Measurements from ENCODE around the gene IPCEF1. TPM values are rescaled to one million over a fixed set of nuclear protein-coding genes. Genes with fewer than 3 reads are reported as not detected.

Gene IPCEF1
- polyA plus RNA-seq, 1 experiment, result 0.35 TPM

DNA sequence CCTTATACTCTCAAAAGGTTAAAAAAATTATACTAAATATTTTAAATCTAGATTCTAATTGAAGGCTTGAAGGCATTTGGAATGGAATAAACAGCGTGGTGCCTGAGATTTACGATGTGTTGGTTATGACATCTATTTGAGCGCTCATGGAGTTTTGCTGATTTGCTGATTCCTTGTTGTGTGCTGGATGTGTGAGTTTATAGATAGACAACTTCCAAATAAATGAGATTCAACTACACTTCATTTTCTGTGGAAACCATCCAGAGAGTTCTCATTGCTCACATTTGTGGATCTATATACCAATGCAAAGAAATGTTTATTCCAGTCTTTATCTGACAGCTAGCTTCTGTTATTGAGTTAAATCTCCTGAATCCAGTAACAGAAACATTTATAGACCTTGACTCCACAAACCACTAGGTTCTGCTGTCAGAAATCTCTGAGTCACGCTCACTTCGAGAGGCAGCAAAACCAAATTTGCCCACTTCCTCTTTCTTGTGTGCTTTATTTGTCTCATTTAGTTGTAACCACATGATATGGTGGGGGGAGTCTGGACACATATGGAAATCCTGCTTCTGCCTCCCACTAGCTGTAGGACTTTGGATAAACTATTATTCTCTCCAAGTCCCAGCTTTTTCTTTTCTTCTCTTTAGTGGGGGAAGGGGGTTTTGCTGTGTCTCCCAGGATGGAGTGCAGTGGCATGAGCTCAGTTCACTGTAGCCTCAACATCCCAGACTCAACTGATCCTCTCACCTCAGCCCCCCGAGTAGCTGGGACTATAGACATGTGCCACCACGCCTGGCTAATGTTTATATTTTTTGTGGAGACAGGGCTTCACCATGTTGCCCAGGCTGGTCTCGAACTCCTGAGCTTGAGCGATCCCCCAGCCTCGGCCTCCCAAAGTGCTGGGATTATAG lies 54.5 kb downstream of the IPCEF1 start:
- POLR2A ChIA-PET, result interaction anchor here (1.6 kb wide), 1 partner anchor 9 kb away, joined by 10 read pairs; no protein-coding TSS in a partner anchor

DNA sequence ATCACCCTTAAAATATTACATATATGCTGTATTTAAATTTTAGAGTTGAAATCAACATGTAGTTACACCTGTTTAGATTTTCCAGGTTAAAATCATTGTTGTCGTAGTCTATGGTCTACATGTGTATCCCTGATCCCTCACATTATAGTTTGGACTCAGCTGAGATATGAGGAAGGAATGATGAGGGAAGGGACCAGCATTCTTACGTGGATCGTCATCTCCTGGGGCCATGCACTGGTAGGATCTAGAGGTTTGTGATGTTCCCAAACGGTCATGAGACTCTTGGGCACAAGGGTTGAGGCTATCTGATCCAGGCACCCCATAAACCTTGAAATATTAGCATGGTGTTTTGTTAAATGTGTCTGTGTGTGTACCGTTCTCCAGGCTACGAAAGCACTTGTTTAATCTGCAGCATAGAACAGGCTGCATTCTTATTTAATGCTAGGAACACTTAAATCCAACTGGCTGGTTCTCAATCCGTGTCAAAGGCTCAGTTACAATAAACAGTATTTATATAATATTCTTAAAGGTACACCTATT lies 55.4 kb downstream of the IPCEF1 start:
- POLR2A ChIA-PET, result no interaction called here
- no peaks in the 10 kb centered on the region for H3K27me3 ChIP-seq (ENCODE audit: control insufficient read depth, insufficient read depth, low read length)
- H3K27ac ChIP-seq (ENCODE audit: low read depth, low read length), result peak overlapping the region; percentile 60
- CTCF ChIA-PET, result no interaction called here
- no peaks in the 10 kb centered on the region for H3K9me3 ChIP-seq (ENCODE audit: control insufficient read depth, insufficient read depth, low read length)
- TF ChIP-seq, protein P1, sequence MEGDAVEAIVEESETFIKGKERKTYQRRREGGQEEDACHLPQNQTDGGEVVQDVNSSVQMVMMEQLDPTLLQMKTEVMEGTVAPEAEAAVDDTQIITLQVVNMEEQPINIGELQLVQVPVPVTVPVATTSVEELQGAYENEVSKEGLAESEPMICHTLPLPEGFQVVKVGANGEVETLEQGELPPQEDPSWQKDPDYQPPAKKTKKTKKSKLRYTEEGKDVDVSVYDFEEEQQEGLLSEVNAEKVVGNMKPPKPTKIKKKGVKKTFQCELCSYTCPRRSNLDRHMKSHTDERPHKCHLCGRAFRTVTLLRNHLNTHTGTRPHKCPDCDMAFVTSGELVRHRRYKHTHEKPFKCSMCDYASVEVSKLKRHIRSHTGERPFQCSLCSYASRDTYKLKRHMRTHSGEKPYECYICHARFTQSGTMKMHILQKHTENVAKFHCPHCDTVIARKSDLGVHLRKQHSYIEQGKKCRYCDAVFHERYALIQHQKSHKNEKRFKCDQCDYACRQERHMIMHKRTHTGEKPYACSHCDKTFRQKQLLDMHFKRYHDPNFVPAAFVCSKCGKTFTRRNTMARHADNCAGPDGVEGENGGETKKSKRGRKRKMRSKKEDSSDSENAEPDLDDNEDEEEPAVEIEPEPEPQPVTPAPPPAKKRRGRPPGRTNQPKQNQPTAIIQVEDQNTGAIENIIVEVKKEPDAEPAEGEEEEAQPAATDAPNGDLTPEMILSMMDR (IDR thresholded peaks at IDR 0.05; ENCODE audit: low read depth, low read length), result no peak
- no peak overlapping the region for H3K4me3 ChIP-seq (ENCODE audit: low read depth, low read length)
- DNase-seq (ENCODE audit: low read depth, low spot score), result no peak

More for the DNA sequence above, 54.5 kb downstream of the IPCEF1 start:
- no peaks in the 10 kb centered on the region for H3K9me3 ChIP-seq (ENCODE audit: control insufficient read depth, insufficient read depth, low read length)
- H3K27me3 ChIP-seq (ENCODE audit: control insufficient read depth, insufficient read depth, low read length), result no peaks in the 10 kb centered on the region
- peak; percentile 87 for DNase-seq (ENCODE audit: low read depth, low spot score)
- peak overlapping the region; percentile 63 for H3K27ac ChIP-seq (ENCODE audit: low read depth, low read length)
- no peak overlapping the region for H3K4me3 ChIP-seq (ENCODE audit: low read depth, low read length)
- CTCF ChIA-PET, result interaction anchor here (0.9 kb wide), 1 partner anchor 17 kb away, joined by 3 read pairs; no protein-coding TSS in a partner anchor
- TF ChIP-seq, protein P1 (IDR thresholded peaks at IDR 0.05; ENCODE audit: low read depth, low read length), result no peak

DNA sequence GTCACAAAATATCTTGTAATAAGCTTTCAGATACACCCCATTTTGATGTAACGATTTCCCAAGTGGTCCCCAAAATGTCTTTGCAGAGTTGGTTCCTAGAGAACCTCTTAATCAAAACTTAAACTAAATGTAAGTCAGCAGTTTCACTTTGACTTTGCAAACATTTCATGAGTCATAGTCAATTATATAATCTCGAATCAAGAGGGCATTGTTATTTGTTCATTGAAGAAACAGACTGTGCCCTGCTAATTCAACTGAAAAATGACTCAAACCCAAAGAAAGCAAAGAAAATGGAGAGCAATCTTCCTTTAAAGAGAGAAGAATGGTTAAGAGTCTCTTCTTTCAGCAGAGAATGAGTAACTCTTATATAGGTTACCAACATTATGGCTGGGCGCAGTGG lies 58.3 kb downstream of the IPCEF1 start:
- Histone ChIP-seq H3K27me3 (ENCODE audit: control insufficient read depth, insufficient read depth, low read length) (no peaks in the 10 kb centered on the region), H3K9me3 (ENCODE audit: control insufficient read depth, insufficient read depth, low read length) (no peaks in the 10 kb centered on the region), H3K4me3 (ENCODE audit: low read depth, low read length) (no peak overlapping the region), H3K27ac (ENCODE audit: low read depth, low read length) (no peak overlapping the region)
- CTCF ChIA-PET, result no interaction called here
- DNase-seq (ENCODE audit: low read depth, low spot score), result no peak
- POLR2A ChIA-PET, result no interaction called here
- TF ChIP-seq, protein P1 (IDR thresholded peaks at IDR 0.05; ENCODE audit: low read depth, low read length), result no peak

DNA sequence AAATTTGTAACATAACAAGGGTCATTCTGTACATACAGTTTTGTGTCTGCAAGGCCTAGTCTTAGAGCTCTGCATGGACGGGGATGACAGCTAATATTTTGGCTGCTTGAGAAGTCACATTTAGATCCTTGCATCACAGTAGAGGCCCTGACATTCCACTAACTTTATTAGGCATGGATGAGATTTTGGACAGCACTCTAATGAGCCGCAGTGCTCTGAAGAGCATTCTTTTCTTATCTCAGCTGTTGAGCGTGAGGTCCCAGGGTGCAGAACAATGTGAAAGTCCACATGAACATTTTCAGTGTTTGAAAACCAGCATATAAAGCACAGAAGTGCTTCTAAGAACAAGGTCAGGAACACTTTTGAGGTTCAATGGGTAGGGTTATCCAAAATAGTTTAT lies 58.9 kb downstream of the IPCEF1 start:
- DNase-seq (ENCODE audit: low read depth, low spot score), result no peak
- TF ChIP-seq, protein P1 (IDR thresholded peaks at IDR 0.05; ENCODE audit: low read depth, low read length), result no peak
- Histone ChIP-seq H3K9me3 (ENCODE audit: control insufficient read depth, insufficient read depth, low read length) (no peaks in the 10 kb centered on the region), H3K27me3 (ENCODE audit: control insufficient read depth, insufficient read depth, low read length) (no peaks in the 10 kb centered on the region), H3K4me3 (ENCODE audit: low read depth, low read length) (no peak overlapping the region), H3K27ac (ENCODE audit: low read depth, low read length) (no peak overlapping the region)
- ChIA-PET CTCF (interaction anchor here (0.6 kb wide), 1 partner anchor 24 kb away, joined by 6 read pairs; no protein-coding TSS in a partner anchor), POLR2A (no interaction called here)

DNA sequence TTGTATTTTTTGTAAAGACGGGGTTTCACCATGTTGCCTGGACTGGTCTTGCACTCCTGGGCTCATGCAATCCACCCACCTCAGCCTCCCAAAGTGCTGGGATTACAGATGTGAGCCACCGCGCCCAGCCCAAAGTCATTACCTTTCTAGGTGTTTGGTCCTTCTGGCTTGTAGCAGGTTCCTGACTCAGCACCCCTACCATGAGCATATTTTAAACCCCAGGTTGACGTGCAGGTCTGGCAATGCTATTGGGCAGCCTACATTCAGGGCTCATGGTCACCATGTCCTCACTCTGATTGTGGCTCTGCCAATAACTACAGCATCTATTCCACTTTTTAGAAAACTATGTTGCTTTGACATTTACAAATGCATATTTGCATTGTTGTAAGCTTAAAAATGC lies 59.4 kb downstream of the IPCEF1 start:
- CTCF ChIA-PET, result no interaction called here
- POLR2A ChIA-PET, result no interaction called here
- no peak overlapping the region for H3K27ac ChIP-seq (ENCODE audit: low read depth, low read length)

More for the DNA sequence above, 59.4 kb downstream of the IPCEF1 start:
- TF ChIP-seq, protein P1 (IDR thresholded peaks at IDR 0.05; ENCODE audit: low read depth, low read length), result no peak
- H3K27me3 ChIP-seq (ENCODE audit: control insufficient read depth, insufficient read depth, low read length), result no peaks in the 10 kb centered on the region
- no peaks in the 10 kb centered on the region for H3K9me3 ChIP-seq (ENCODE audit: control insufficient read depth, insufficient read depth, low read length)
- no peak for DNase-seq (ENCODE audit: low read depth, low spot score)
- H3K4me3 ChIP-seq (ENCODE audit: low read depth, low read length), result no peak overlapping the region

All from AG04450 (cell line).